ENCODE results near the gene GALNT1.
"Not testable (repeated sequence)": the region's sequence is repeated elsewhere in the genome, so short reads cannot be mapped to it uniquely, and the experiment has no call there.

Gene GALNT1

DNA sequence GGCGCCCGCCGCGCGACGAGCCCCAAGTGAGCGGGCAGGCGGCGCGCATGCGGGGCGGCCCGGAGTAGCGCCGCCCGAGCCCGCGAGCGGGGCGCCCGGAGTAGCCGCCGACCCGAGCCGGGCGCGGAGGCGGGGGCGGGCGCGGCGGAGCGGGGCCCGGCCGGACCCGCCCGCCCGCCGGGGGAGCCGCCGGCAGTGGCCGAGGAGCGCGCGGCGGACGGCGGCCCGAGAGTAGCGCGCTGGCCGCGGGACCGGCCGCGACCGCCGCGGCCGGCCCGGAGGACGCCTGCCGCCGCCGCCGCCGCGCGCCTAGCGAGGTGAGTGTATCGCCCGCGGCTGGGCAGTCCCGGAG is at the start of gene GALNT1:
TSS of gene GALNT1 (plus strand) at position 195 of the 352 bp plus-strand sequence. CDS start 72,923 bp downstream, outside the sequence.
- DNase-seq = no peak

DNA sequence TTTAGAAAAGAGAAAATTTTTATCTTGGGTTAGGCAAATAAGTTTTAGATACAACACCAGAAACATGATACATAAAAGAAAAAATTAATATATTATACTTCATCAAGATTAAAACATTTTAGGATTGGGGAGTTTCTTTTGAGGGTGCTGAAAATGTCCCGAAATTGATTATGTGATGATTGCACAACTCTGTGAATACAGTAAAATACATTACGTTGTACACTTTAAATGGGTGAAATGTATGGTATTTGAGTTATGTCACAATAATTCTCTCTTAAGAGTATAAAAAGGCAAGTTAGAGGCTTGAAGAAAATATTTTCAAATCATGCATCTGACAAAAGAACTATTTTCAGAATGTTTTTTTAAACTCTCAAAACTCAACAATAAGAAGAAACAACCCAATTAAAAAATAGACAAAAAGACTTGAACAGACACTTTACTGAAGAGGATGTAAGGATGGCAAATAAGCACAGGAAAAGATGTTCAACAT is 47.6 kb upstream of the GALNT1 start:
- DNase-seq = no peak

DNA sequence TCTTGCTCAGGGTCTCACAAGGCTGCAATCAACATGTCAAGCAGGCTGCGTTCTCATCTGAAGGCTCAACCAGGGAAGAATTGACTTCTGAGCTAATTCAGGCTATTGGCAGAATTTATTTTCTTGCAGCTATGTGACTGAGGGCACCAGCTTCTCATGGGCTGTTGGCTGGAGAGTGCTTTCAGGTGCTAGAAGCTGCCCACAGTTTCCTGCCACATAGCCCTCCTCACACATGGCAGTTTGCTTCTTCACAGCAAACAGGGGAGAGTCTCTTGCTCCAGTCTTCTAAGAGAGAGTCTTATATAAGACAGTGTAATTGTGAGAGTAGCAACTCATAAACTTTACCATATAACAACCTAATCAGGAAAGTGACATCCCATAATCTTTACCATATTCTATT is 46.2 kb upstream of the GALNT1 start:
- no peak for DNase-seq

DNA sequence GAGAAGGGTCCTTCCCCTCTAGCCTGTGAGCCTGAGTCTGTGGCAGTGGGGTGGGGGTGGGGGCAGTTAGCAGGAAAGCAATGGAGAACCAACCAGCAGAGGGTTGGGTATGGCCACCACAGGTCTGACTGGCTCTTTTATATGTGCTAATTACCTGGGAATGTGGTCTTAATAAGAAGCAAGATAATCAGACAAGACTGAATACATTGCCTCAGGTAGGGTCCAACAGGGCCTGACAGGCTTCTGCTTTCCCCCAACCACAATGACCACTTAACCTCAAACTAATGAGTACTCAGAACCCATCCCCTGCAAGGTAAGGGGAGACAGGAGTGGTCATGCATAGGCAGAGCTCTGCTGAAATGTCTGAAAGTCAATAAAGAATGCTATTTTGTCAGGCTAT is 39.2 kb upstream of the GALNT1 start:
- no peak for DNase-seq

DNA sequence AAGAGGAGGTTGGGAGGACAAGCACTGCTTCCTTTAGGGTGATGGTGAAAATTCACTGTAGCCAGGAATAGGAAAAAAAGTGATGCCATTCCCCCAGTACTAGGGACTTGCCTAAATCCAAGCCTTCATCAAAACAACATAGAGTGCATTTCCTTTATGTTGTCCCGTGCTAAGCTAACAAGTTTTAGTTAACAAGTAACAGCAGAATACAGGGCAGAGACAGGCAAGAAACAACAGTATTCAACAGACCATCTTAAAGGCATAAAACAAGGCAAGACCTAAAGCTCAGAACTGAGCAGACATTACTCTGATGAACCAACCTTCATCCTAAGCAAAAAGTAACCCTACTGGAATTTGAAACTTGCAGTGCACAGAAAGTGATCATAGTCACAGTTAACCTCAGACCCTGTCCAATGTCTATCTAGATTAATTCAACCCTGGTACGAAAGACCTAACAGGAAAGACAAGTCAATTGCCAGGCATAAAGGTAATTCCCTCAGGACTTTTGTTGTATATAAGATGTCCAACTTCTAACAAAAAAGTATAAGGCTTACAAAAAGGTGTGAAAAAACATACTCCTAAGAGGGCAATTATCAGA is 34.4 kb upstream of the GALNT1 start:
- no peak for DNase-seq

DNA sequence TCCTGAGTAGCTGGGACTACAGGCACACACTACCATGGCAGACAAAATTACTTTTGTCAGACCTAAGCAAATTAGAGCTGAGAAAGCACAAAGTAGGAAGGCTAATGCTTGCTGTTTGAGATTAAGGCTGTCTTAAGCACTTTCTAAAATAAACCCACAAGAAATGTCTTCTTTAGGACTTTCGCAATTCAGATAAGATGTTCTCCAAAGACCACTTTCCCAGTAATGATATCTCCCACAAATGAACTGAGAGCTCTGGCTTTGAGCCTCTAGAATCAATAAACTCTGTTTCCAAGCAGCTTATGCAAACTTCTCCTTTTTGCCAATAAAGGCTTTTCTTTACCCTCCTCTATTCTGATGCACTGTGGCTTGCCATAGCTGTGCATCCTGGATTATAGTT is 32.0 kb upstream of the GALNT1 start:
- no peak for DNase-seq

DNA sequence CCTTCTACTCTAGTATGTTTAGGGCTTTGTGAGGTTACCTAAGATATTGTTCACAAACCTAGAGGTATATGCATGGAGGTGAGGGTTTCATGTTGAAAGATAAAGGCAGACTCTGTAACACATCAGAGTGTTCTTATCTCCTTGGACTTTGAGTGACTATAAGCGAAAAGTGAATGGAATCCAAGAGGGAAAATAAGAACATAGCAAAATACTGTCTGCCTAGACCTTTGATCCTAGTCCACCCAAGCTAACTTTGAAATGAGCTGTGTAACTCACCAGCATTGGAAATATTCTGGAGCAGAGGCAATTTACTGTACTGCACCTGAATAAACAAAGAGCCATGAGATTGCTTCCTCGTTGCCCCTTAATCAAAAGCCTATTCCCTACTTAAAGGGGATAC is 28.2 kb upstream of the GALNT1 start:
- no peak for DNase-seq

DNA sequence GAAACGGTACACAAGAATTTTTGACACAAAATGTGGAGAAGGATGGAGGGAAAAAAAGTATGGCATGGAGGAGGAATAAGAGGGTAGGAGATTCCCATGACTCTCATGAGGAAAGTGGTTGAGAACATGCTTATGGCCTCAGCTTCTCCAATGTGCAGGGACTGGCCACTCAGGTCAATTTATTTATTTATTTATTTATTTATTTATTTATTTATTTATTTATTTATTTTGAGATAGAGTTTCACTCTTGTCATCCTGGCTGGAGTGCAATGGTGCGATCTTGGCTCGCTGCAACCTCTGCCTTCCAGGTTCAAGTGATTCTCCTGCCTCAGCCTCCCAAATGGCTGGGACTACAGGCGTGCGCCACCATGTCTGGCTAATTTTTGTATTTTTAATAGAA is 26.0 kb upstream of the GALNT1 start:
- not testable (repeated sequence) for DNase-seq

DNA sequence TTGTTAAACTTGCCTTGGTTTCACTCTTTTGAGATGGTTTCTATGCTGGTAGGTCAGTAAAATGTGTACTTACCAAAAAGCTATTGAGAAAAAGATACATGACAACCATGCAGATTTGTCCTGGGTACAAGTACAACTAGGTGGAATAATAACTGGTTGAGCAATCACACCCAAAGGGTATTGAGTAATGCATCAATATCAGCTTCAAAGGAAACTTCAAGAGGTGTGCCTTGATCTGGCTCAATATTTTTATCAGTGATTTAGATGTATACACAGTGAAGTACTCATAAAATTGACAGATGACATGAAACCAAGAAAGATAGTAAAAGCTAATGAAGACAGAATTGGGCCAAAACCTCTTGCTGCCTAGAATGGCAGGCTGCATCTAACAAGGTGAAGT is 21.7 kb upstream of the GALNT1 start:
- DNase-seq = no peak

DNA sequence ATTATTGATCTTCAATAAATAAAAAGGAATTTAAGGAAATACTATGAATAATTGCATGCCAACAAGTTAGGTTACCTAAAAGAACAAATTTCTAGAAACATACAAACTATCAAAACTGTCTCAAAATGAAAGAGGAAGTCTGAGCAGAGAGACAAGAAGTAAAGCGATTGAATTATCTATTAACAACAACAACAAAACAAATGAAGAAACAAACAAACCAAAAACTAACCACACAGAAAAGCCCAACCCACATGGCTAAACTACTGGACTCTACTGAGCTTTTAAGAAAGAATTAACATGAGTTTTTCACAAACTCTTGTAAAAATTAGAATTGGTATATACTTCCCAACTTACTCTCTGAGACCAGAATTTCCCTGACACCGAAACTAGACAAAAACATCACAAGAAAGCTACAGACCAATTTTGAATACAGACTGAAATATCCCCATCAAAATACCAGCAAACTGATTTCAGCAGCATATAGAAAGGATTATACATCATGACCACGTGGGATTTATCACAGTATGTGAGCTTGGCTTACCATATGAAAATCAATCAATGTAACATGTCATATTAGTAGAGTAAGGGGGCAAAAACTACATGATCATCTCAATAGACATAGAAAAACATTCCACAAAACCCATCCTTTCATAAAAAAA is 16.6 kb upstream of the GALNT1 start:
- DNase-seq = no peak

DNA sequence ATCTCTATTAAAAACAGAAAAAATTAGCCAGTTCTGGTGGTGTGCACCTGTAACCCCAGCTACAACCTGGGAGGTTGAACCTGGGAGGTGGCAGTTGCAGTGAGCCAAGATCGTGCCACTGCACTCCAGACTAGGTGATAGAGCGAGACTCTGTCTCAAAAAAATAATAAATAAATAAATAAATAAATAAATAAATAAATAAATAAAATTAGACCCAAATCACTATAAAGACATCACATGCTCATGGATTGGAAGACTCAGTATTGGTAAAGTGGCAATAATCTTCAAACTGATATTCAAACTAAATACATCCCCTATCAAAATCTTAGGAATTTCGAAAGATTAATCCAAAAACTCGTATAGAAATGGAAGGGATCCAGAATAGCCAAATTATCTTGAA is 15.5 kb upstream of the GALNT1 start:
- DNase-seq = no peak

DNA sequence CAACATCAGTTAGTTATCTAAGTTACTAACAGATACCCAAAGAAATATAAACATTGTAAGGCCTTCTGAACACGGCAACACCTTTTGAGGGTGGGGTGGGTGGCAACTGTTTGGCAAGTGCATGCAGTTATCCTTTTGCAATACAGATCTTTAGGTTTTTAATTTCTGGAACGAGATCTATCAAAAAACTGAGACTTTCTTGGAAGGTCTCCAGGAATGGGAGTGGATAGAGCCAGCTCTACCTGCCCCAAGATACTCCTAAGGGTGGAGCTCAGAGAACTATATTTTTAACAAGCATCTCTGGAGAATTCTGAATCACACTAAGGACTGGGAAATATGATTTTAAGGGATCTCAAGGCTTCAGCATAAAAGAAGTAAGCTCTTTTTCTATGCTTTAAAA is 11.4 kb upstream of the GALNT1 start:
- no peak for DNase-seq

DNA sequence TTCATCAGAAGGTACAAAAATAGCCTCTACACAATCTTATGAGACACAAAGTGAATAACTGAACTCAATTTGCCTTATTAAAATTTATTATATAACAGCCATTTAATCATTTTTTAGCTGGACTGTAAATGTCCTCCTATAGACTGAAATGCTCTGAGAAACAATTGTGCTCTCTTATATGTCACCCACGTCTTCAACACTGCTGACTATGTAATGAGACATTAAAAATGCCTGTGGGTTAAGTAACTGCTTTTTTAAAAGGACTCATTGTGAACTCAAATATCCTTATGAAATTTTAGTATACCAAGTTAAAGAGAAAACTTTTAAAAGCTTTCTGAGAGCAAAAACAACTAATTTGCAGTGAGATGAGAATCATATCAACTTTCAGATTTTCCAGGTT is 10.4 kb upstream of the GALNT1 start:
- DNase-seq = no peak

DNA sequence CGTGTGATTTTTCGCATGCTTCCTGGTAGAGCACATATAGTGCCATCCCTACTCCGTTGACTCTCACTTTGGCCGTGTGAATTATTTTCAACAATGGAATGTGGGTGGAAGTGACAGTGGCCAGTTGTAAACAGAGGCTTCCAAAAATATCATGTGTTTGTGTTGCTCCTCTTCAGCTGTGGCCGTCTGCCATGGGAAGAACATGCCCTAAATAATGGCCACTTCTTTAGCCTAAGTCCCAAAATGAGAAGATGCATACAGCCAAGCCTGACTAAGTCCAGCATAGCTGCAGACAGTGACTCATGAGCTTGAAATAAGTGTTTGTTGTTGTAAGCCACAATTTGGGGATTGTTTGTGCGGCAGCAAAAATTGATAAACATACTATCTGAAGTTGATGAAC is 8.9 kb upstream of the GALNT1 start:
- no peak for DNase-seq

DNA sequence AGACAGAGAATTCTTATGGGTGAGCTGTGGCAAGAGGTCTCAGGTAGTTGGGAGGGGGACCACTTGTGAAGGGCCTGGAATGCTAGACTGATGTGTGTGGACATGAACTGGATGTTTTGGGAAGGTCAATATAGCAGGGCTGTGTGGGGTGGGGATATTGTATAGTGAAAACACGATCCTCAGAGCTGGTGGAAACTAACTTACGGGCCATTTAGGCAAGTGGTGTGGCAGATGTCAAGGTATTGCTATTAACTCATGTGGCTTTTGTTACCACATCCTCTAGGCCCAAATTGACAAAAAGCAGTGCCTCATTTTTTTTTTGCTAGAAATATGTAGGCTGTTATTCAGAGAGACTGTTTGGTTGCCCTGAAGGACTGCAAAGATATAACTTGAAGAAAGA is 8.0 kb upstream of the GALNT1 start:
- DNase-seq = no peak

DNA sequence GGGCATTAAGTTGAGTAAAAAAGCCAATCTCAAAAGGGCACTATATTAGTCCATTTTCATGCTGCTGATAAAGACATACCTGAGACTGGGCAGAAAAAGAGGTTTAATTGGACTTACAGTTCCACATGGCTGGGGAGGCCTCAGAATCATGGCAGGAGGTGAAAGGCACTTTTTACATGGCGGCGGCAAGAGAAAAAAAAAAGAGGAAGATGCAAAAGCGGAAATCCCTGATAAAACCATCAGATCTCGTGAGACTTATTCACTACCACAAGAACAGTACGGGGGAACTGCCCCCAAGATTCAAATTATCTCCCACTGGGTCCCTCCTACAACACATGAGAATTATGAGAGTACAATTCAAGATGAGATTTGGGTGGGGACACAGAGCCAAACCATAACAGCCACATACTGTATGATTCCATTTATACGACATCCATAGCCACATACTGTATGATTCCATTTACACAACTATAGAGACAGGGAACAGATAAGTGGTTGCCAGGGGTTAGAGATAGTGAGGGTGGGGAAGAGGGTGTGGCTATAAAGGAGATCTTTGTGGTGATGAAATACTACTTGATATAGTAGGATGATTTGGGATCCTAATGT is 5.2 kb upstream of the GALNT1 start:
- not testable (repeated sequence) for DNase-seq

DNA sequence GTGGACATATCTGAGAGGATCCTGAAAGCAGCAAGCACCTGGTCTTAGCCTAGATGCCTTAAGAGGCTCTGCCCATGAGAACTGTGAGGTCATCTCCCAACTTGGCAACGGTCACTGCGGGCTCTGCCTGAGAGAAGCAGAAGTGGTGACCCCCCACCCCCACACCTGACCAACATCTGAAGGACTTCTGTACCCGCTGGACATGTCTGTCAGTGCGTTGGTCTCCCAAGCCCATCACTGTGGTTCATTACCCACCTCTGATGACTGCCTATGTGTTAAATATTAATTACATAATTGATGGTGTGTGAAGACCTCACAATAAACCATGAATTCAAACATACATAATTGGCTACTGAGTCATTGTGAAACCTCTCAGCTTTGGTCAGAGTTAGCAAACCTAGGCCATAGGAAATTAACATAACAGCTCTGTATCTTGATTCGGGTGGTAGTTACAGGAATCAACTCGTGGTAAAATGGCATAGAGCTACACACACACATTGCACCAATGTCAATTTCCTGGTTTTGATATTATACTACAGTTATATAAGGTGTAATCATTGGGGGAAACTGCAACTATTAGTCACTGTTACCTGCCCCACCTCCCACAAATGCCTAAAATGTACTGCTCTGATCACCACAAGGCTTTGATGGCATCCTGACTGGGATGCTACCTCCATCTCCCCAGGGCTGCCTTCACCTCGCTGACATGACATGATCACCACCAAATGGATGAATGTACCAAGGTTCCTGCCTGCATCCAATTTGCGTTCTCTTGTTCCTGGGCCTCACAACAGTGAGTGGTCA is 4.3 kb upstream of the GALNT1 start:
- no peak for DNase-seq

DNA sequence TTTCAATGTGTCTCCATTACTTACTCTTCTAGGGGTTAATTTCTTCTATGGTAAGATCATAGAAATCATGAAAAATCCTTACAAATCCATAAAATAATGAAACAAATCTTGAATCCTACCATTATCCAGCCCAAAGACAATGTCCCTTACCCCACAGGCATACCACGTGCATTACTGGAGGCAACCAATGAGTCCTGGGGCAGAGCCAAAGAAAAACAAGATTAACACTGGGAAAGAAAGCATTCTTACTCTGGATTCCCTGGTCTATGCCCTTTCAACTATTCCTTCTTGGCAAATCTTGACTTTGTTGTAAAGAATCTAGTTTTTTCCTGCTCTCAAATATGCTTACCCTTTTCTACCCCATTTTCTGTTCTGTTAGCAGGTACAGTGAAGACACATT is 3.1 kb upstream of the GALNT1 start:
- no peak for DNase-seq

DNA sequence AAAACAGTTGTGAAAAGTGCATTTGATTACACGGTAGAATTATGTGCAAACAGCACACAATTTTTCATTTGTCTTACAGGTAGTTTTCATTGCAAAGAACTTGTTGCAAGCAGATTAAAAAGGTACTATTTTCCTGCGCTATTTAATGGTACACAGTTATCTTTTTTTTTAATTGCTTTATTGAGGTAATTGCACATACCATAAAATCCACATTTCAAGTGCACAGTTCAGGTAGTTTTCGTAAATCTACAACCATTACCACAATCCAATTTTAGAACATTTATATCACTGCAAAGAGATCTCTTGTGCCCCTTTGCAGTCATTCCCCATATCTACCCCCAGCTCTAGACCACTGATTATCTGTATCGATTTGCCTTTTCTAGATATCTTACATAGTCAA is 2.6 kb upstream of the GALNT1 start:
- no peak for DNase-seq

DNA sequence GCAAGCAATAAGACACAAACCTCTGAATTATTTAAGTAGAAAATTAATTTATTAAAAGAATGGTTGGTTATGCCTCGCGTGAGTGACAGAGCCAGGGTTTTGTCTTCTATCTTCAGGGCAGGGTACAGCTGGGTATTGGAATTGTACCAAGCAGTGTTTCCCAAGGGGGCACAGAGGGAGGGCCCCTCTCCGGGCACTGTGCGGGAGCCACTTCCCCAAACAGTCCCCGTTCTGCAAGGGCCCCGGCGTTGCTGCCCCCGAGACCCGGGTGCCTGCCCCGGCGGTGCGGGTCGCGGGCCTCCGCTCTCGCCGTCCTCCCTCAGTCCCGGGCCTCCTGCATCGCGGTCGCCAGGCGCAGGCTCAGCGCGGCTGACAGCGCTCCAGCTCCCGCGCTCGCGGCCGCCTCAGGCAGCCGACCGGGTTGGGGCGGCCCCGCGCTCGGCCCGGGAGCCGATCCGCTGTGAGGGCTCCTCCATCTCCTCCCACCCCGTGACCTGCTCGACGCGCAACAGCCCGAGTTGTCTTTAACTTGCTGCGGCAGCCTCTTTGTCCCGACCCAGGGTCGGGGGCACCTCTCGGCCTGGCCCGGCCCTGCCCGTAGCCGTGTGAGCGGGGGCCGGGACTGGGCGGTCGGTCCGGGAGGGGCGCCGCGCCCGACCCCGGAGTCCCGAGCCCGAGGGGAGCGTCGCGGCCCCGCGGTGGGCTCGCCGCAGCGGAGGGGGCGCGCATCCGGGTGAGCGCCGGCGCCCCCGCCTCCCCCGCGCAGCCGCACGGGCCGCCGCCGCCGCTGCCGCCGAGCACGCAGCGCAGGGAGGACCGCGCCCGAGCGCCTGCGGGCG is 620 bp upstream of the GALNT1 start:
- peak; percentile 4 for DNase-seq

DNA sequence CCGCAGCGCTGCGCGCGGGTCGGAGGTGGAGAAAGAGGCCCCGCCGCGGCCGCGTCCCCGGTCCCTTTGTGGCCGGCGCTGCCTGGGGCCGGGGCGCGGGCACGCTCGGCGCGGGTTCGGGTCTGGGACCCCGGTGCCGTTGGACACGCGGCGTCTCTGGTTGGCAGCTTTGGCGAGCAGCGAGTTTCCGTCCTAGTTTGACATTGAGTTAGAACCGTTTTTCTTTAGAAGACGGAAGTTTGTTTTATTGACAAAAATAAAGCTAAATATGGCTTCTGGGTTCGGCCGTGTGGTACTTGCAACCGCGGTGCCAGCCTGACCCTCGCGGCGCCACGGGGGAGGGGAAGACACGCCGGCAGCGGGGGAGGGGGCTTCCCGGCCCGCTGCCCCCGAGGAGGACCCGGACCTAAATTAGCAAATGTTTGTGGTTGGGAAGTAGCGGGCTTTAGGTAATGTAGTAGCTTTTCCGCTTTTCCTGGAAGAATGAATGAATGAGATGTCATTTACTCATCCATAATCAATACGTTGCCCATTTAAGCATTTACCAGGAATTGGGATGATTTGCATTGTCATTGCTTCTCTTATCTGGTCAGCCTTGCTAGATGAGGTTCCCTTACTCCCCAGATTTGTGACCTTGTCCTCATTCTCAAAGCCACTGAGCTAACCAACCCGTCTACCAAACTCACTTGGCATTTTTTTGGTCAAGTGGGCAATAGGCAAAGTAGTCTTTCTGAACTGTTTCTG is 530 bp downstream of the GALNT1 start:
- DNase-seq = no peak

Measured in DMS153 (cell line).